ENCODE results near the gene EPHA2.
A peak's percentile ranks its signal among the peaks of the same experiment; 100 is the strongest.
"Not testable (repeated sequence)": the region's sequence is repeated elsewhere in the genome, so short reads cannot be mapped to it uniquely, and the experiment has no call there.

The EPHA2 gene

GRCh38 chr1:16183765-16184556, 28.1 kb upstream of the EPHA2 start:
- DNase-seq: no peak

DNA sequence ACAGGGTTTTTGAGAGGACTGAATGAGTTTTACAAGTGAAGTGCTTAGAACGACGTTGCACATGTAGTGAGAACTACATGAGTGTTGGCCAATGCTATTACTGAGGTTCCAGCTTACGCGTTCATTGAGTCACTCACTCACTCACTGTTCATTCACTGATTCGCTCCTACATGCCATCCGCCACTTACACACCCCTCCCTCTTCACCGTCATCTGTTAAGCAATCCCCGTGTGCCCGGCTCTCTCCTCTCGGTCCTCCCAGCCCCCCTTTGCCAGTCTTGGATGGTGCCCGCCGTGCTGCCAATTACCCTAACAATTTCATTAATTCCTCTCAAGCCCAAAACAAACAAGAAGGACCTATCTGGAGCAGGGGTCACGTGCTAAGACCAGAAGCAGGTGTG, 27.3 kb upstream of the EPHA2 start:
- peak in 1 of 4 experiments; percentile 40 for DNase-seq

DNA sequence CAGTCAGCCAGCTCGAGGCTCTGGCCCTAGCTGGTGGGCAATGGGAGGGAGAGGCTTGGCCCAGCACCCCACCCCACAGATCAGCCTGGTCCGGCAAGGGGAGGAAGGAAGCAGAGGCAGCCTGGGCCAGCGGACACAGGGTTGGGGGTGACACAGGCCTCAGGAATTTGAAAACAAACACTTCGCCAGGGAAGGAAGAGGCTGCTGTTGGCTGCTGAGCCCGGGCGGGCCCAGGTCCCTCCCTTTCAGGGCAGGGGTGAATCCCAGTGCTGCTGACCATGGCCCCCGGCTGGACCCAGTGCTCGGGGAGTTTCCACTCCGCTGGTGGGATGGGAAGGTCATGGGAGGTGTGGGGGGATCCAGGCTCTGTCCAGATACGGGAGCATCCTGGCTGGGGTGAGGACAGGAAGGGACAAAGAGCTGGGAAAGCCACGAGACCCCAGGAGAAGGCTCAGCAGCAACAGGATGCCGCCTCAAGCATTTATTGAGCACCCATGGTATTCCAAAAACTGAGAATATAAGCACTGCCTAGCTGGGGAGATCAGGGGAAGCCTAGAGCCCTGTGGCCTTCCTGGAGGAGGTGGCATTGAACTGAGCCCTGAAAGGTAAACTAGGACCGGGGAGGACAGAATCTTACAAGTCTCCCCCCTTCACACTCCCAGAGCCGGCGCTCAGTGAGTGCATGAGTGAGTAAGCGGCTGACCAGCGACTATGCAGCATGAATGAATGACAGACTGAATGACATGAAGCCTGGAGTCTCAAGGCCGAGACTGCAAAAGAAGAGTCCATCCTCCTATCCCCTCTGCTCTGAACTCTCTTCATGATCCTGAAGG, 26.2 kb upstream of the EPHA2 start:
- no peak for DNase-seq

GRCh38 chr1:16180291-16180824, 24.5 kb upstream of the EPHA2 start:
- DNase-seq: no peak

DNA sequence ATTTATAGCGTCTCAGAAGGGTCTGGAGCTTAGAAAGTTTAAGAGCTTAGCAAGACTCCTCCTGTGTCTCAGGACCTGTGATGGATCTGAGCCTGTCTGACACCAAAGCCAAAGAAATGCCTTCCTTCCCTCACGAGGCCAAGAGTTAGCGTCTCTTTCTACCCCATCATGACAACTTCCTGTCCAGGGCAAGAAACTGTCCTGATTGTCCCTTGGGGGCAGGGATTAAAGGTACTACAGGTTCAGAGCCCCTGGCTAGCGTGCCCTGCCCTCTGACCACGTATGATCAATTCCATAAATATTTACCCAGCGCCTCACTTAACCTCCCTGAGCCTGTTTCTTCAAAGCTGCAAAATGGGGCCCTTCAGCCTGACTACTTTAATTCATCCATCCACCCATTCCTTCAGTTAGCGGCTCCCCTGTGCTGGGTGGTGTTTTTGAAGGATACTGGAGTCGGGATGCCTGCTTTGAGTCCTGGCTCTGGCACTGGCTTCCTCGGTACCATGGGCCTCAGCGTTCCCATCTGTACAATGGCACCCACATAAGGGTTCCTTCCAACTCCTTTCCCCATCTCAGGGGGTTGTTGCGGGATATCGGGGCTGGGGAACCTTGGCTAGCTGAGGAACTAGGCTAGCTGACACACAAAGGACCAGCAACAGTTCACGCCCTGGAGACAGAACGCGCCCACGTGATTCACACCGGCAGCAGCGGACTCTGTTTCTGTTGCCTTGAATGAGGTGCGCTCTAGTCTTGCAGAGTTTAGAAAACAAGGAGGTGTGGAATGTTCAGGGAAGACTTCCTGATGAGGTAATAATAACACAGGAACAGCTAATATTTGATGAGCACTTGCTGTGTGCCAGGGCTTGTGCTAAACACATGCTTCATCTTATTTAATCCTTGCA, 23.0 kb upstream of the EPHA2 start:
- DNase-seq: no peak

DNA sequence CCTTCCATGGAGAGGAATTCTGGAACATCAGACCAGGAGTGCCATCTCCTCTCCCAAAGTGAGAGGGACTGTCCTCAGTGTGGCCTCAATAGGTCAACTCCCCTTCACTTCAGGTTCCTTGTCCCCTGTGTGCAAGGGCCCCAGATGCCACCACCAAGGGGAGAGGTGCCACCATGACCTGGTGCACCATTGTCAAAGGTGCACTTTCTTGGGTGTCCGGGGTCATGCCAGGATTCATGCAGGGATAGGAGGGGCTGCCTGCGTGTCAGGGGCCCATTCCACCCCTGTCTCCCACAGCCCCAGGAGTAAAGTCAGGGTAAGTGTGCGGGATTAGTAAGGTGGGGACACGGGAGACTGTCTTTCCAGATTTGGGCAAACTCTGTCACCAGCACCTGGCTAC, 21.4 kb upstream of the EPHA2 start:
- DNase-seq: no peak

DNA sequence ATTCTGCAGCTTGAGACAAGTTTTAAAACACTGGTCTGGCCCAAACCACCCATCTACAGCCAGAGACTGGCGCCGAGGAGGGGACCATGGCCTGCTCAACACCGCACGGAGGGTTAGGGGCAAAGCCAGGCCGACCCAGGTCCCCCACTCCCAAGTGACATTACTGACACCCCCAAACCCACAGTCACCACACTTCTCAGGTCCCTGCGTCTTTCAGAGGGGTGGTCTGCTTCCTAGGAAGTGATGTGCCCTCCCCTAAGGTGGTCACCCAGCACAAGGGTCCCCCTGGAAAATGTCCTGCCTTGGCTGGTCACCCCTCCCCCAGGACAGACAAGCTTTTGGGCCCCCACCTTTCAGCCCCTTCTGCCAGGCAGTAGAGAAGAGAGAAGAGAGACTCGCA, 20.8 kb upstream of the EPHA2 start:
- no peak for DNase-seq

DNA sequence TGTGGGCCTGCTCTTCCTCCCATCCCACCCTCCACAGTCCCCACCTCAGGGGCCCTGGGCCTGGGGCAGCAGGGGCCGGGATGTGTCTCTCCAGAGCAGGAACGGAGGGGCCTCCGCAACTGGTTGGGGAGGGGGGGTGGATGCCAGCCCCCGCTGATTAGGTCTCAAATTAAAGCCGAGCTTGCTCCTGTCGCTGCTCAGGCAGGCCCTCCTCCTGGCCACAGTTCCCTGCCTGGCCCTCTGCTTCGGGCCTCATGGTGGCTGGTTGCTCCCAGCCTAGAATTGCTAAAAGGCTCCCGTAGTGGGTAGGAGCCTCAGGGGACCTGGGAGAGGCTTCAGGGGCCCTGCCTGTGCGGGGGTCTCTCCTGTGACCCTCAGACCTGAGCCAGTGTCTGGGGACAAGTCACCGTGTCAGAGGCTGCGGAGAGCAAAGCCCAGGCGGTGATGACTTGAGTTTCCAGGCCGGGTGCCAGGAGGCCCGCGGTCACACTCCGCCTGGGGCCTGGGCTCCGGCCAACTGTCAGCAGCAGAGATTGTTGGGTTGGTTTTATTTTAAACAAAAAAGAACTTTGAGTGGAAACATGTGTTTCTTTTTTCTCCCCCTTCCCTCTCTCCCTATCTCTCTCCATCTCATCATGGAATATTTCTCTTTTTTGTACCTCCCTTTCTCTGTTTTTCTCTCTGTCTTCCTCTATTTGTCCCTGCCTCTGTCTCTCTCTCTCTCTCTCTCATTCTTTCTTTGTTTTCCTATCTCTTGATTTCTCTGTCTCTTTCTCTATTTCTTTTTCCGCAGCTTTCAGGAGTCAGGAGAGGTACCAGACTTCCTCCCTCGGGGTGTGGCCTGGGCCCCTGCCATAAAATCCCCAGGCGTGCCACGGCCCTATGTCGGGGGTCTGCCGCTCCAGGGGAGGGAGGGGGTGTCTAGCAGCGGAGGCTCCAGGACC, 20.0 kb upstream of the EPHA2 start:
- DNase-seq: peak; percentile 47 to 71 (median 55)

DNA sequence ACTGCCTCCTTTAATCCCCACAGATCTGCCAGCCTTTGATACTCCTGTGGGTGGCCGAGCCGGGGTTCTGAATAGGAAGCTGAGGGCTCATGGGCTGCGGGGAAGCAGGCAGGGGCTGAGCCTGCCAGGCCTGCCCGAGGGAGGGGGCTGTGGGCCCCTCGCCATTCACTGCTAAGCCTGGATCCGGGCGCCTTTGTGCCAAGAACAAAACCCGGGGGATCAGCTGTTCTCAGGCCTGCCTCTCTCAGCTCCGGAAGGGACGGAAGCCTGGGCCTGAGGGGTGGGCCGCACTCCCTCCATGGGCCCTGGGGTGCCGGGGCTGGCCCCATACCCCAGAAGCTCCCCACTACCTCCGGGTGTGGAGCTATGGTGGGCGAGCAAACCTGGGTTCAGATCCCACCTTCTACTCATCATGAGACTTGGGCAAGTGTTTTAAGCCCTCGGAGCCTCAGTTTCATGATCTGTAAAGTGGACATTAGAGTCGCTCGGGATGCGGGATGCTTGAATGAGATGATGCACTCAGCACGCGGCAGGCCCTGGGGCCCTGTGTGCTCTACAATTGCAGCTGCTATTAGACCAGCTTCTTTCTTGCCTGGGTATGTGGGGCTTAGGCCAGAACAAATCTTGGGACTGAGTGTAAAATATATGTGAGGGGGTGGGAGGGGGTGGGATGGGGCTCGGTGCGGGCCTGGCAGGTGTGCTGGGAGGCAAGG, 19.2 kb upstream of the EPHA2 start:
- DNase-seq: no peak

GRCh38 chr1:16174261-16174868, 18.5 kb upstream of the EPHA2 start:
- DNase-seq: no peak

DNA sequence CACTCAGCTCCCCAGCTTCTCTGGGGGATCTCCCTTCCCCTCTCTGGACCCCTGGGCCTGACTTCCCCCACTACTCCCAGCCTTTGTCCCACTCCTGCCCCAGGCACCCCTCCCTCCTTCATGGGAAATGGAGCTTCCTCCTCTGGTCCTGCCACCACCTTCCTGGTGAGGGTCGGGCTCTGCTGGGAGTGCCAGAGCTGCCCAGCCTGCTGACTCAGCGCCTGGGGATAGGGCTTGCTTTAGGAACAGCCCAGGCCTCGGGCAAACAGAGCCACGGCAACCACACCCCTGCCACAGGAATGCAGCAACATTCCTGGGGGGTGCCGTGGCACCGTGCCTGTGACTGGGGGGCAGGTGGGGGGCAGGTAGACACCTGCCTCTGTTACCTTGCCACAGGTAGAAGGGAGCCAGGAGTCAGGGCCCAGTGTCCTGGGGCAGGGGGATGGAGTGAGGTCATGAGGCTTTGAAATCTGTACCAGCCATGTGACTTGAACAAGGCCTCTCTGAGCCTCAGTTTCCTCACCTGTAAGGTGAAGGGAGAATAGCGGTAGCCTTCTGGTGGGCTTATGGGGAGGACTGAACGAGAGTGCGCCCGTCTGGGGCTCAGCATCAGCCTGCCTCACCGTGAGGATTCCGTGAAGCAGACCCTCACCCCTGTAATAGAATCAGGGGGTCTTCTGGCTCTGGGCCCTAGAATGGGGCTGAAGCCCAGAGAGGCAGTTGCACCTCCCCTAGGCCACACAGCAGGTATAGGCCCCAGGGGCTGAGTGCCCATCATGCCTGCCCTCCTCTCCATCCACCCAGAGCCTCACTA, 17.8 kb upstream of the EPHA2 start:
- DNase-seq: peak; percentile 49 to 63 (median 60)

- DNase-seq: peak; percentile 74 to 88 (median 84)
These were observed 17.1 kb upstream of the EPHA2 start for GRCh38 chr1:16172964-16173446.

DNA sequence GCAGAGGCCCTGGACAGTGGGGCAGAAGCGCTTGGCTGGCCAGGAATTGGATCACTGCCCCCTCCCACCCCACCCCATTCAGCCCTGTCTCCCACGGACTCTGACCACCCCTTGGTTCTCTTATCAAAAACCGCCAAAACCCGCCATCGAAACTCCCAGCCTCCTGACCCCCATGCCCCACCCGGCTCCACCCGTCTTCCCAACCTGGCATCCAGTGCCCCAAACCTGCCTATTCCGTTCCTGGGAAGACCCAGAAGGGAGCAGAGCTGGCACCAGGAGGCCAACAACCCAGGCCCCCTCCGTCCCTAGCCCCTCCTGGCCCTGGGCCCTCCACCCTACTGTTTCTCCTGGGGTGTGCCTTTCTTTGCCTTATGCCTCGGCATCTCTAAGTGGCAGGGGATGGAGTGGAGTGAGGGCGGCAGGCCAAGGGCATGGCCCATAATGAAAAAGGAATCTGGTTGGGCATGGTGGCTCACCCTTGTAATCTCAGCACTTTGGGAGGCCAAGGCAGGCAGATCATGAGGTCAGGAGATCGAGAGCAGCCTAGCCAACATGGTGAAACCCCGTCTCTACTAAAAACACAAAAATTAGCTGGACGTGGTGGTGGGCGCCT, 16.5 kb upstream of the EPHA2 start:
- no peak for DNase-seq

DNA sequence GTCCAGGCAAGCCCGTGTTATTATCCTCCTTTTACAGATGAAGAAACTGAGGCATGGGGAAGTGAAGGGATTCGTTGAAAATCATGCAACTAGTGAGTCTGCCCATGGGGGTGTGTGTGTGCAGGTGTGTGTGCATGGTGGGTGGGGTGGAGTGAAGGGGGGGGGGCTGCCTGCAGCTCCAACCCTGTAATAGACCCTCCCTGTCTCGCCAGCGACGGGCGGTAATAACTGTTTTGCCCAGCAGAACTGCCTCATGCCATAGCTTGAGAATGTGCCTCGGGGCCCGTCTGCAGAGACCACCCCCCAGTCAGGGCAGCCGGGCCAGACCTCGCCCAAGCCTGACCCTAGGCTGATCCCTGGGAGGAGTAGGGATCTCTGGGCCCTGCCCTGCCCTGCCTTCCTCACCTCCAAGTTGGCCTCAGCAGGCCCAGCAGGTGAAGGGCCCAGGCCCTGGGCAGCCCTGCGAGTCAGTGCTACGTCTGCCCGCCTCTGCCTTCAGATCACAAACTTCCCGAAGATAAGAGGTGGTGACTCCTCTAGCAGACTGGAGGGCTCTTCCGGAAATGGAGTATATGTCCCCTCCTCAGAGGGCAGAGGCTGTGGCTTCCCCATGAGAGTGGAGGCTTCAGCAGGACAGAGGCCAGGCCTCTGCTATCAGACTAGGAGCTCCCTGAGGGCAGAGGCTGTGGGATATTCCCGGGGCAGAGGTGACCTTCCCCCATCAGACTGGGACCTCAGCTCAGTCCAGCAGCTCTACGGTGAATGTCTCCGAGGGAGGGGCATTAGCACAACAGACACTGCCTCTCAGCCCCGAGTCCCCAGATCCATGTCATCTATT, 15.7 kb upstream of the EPHA2 start:
- DNase-seq: no peak

DNA sequence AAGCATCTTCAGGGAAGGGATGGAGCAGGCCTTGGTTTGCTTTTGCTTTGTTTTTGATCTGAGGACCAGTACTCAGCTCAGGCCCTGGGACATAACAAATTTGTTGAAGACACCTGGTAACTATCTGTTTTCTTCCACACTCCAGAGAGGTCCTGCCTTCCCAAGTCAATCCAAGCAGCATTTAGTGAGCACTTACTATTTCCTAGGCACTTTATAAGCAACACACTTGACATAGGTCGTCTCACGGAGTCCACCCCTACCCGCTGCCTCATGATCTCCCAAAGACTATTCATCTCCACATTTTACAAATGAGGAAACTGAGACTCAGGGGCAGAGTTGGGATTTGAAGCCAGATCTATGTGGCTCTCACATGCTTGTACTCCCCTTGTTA, 14.4 kb upstream of the EPHA2 start:
- DNase-seq: no peak

- DNase-seq: peak in 3 of 4 experiments; percentile 10 to 28 (median 20)
These were observed 12.9 kb upstream of the EPHA2 start for GRCh38 chr1:16168622-16169360.

DNA sequence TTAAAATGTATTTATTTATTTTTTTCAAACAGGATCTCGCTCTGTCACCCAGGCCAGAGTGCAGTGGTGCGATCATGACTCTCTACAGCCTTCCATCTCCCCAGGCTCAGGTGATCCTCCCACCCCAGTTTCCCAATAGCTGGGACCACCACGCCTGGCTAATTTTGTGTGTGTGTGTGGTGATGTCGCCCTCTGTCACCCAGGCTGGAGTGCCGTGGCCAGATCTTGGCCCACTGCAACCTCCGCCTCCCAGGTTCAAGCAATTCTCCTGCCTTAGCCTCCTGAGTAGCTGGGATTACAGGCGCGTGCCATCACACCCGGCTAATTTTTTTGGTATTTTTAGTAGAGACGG, 12.3 kb upstream of the EPHA2 start:
- DNase-seq: not testable (repeated sequence)

Measured in suppressor macrophage (primary cell).